Measurements from ENCODE around the gene C5. TPM values are rescaled to one million over a fixed set of nuclear protein-coding genes. Genes with fewer than 3 reads are reported as not detected.

C5 gene
- total RNA-seq, 2 experiments from 2014 or later = 0.89 to 1.3 TPM

DNA sequence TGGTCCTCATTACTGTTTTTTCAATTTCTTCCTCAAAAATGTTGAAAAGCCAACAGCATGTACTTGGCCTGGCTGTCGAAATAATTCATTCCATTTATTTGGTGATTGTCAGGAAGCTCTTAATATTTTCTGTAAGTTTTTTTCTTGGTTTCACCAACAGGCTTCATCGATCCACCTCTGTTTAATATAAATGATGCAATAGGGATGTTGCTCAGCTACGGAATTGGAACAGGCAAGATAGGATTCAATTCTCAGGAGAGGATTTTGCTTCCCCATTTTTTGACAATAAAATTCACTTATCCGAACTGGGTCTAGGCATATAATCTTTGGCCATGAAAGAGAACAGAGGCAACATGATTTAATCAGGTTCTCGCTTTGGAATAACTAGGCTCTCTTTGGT, 30.8 kb downstream of the C5 start:
- ATAC-seq (ENCODE audit: poor library complexity) = no peak
- CTCF ChIA-PET = interaction anchor here (1.2 kb wide), 1 partner anchor 142 kb away, joined by 3 read pairs; no protein-coding TSS in a partner anchor

DNA sequence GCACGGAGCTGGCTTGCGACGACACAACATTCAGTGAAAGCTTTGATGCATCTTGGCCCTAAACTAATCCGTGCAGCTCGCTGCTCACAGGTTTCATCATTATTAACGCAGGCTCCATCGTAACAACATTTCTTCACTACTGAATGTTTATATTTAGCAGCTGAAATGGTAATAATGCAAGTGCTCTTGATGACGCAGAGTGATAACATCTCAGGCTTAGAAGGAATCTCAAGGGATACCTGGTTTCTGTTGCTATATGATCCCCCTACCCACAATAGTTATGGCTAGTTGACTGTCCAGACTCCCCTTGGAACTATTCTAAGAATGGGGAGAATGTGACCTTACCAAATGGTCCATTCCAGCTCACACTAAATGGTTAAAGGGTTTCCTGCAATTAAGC, 36.2 kb downstream of the C5 start:
- no peak for DNase-seq
- Histone ChIP-seq H3K27me3 (ENCODE audit: control insufficient read depth in 1 of 2, insufficient read depth in 2 of 2, low read length in 2 of 2) (no peaks in the 10 kb centered on the region), H3K36me3 (ENCODE audit: insufficient read depth, low read length) (no peaks in the 10 kb centered on the region), H3K4me1 (ENCODE audit: insufficient read depth, low read length) (no peaks in the 10 kb centered on the region), H3K27ac (ENCODE audit: low read depth in 1 of 2, low read length in 2 of 2) (no peak overlapping the region), H3K4me3 (ENCODE audit: low read length) (no peak overlapping the region), H3K9me3 (ENCODE audit: control insufficient read depth in 1 of 2, insufficient read depth in 1 of 2, low read length in 2 of 2) (no peaks in the 10 kb centered on the region)
- CTCF ChIA-PET = interaction anchor here (1.0 kb wide), 1 partner anchor 41 kb away, joined by 3 read pairs; no protein-coding TSS in a partner anchor
- no peaks in the 10 kb centered on the region for H3K27me3 Mint-ChIP-seq
- intact Hi-C loops (cut with DNase I, micrococcal nuclease) = no loop called here
- no peaks in the 10 kb centered on the region for H3K4me1 Mint-ChIP-seq (ENCODE audit: low read depth)
- POLR2A ChIA-PET = no interaction called here
- no peaks in the 10 kb centered on the region for H3K9me3 Mint-ChIP-seq
- no peak overlapping the region for H3K27ac Mint-ChIP-seq
- H3K4me3 Mint-ChIP-seq = no peak overlapping the region
- ATAC-seq (ENCODE audit: poor library complexity) = no peak
- no peaks in the 10 kb centered on the region for H3K36me3 Mint-ChIP-seq (ENCODE audit: low read depth)
- TF ChIP-seq, protein P1, sequence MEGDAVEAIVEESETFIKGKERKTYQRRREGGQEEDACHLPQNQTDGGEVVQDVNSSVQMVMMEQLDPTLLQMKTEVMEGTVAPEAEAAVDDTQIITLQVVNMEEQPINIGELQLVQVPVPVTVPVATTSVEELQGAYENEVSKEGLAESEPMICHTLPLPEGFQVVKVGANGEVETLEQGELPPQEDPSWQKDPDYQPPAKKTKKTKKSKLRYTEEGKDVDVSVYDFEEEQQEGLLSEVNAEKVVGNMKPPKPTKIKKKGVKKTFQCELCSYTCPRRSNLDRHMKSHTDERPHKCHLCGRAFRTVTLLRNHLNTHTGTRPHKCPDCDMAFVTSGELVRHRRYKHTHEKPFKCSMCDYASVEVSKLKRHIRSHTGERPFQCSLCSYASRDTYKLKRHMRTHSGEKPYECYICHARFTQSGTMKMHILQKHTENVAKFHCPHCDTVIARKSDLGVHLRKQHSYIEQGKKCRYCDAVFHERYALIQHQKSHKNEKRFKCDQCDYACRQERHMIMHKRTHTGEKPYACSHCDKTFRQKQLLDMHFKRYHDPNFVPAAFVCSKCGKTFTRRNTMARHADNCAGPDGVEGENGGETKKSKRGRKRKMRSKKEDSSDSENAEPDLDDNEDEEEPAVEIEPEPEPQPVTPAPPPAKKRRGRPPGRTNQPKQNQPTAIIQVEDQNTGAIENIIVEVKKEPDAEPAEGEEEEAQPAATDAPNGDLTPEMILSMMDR (IDR thresholded peaks at IDR 0.05) = no peak

More for the DNA sequence above, 30.8 kb downstream of the C5 start:
- TF ChIP-seq, protein P1 (IDR thresholded peaks at IDR 0.05) = no peak
- H3K4me1 Mint-ChIP-seq (ENCODE audit: low read depth) = no peaks in the 10 kb centered on the region
- Histone ChIP-seq H3K36me3 (ENCODE audit: insufficient read depth, low read length) (no peaks in the 10 kb centered on the region), H3K27ac (ENCODE audit: low read depth in 1 of 2, low read length in 2 of 2) (no peak overlapping the region), H3K9me3 (ENCODE audit: control insufficient read depth in 1 of 2, insufficient read depth in 1 of 2, low read length in 2 of 2) (no peaks in the 10 kb centered on the region), H3K4me1 (ENCODE audit: insufficient read depth, low read length) (no peaks in the 10 kb centered on the region), H3K4me3 (ENCODE audit: low read length) (no peak overlapping the region), H3K27me3 (ENCODE audit: control insufficient read depth in 1 of 2, insufficient read depth in 2 of 2, low read length in 2 of 2) (no peaks in the 10 kb centered on the region)
- POLR2A ChIA-PET = interaction anchor here (1.0 kb wide), 1 partner anchor 226 kb away, joined by 3 read pairs; the partner anchor contains the start of gene FBXW2
- no peaks in the 10 kb centered on the region for H3K27me3 Mint-ChIP-seq
- H3K36me3 Mint-ChIP-seq (ENCODE audit: low read depth) = no peaks in the 10 kb centered on the region
- intact Hi-C loops (cut with DNase I, micrococcal nuclease) = no loop called here
- no peak for DNase-seq
- no peak overlapping the region for H3K27ac Mint-ChIP-seq
- H3K4me3 Mint-ChIP-seq = no peak overlapping the region
- H3K9me3 Mint-ChIP-seq = no peaks in the 10 kb centered on the region

DNA sequence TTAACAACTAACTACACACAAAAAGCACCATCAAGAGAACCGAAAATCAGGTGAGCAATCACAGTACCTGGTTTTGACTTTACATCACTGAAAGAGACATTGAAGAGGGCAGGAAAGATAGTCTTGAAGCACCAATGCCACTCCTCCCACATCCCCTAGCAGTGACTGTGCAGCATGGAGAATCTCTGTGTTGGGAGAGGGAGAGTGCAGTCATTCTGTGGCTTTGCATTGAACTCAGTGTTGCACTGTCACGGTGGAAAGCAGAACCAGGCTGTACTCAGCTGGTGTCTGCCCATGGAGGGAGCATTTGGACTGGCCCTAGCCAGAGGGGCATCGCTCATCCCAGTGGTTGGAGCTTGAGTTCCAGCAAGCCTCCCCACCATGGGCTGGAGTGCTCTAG, 40.4 kb downstream of the C5 start:
- TF ChIP-seq, protein P1 (IDR thresholded peaks at IDR 0.05) = no peak
- Mint-ChIP-seq H3K27me3 (no peaks in the 10 kb centered on the region), H3K9me3 (no peaks in the 10 kb centered on the region), H3K27ac (no peak overlapping the region), H3K4me1 (ENCODE audit: low read depth) (no peaks in the 10 kb centered on the region), H3K36me3 (ENCODE audit: low read depth) (no peaks in the 10 kb centered on the region), H3K4me3 (no peak overlapping the region)
- ATAC-seq (ENCODE audit: poor library complexity) (no peak), DNase-seq (no peak)
- no peaks in the 10 kb centered on the region for H3K9me3 ChIP-seq (ENCODE audit: control insufficient read depth in 1 of 2, insufficient read depth in 1 of 2, low read length in 2 of 2)
- ChIA-PET CTCF (no interaction called here), POLR2A (no interaction called here)
- H3K27ac ChIP-seq (ENCODE audit: low read depth in 1 of 2, low read length in 2 of 2) = no peak overlapping the region
- intact Hi-C loops (cut with DNase I, micrococcal nuclease) = no loop called here
- H3K4me1 ChIP-seq (ENCODE audit: insufficient read depth, low read length) = no peaks in the 10 kb centered on the region
- no peak overlapping the region for H3K4me3 ChIP-seq (ENCODE audit: low read length)
- no peaks in the 10 kb centered on the region for H3K27me3 ChIP-seq (ENCODE audit: control insufficient read depth in 1 of 2, insufficient read depth in 2 of 2, low read length in 2 of 2)
- H3K36me3 ChIP-seq (ENCODE audit: insufficient read depth, low read length) = no peaks in the 10 kb centered on the region
